RPMI8226 (cell line): ENCODE results near the gene OPCML.

Source experiments
- DNase-seq: peaks from one replicate; pipeline ENCODE4 v3.0.0-alpha.2; 2015

Gene OPCML

DNA sequence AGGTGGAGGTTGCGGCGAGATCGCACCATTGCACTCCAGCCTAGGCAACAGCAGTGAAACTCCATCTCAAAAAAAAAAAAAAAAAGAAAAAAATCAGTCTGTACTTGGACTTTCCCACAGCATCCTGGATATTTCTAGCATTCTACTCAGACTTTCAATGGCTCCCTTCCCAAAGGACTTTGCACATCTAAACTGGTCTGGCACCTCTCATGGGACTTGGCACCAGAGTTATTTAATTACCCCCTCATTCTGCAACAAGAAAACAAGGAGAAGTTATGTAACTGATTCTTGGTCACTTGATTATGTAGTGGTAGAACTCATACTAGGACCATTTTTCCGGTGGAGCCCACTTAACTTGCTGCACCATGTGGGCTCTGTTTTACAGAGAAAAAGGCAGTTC lies 519.5 kb downstream of the OPCML start:
- no peak for DNase-seq

DNA sequence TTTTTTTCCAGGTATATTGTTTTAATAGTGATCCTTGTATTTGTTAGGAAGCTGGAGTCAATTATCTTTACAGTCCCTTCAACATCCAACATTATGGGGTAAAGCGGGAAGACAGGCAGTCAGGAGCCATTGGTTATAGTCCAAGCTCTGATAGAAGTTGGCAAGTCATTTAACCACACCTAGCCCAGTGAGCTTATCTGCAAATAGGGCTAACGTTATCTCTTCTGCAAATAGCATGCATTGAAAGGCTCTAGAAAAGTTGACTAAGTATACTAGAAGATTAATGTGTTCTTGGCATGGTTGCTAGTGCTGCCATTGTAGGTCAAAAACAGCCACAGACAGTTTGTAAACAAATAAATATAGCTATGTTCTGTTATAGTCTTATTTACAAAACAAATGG lies 520.7 kb downstream of the OPCML start:
- DNase-seq = no peak

- no peak for DNase-seq
Observed at GRCh38 chr11:133007027-133007584, 525.2 kb downstream of the OPCML start.

GRCh38 chr11:133004369-133004768 lies 527.9 kb downstream of the OPCML start:
- no peak for DNase-seq

- DNase-seq = no peak
Observed at GRCh38 chr11:132999516-132999915, 532.8 kb downstream of the OPCML start.

GRCh38 chr11:132999031-132999430 lies 533.3 kb downstream of the OPCML start:
- no peak for DNase-seq

- no peak for DNase-seq
Observed at GRCh38 chr11:132997396-132997795, 534.9 kb downstream of the OPCML start.

DNA sequence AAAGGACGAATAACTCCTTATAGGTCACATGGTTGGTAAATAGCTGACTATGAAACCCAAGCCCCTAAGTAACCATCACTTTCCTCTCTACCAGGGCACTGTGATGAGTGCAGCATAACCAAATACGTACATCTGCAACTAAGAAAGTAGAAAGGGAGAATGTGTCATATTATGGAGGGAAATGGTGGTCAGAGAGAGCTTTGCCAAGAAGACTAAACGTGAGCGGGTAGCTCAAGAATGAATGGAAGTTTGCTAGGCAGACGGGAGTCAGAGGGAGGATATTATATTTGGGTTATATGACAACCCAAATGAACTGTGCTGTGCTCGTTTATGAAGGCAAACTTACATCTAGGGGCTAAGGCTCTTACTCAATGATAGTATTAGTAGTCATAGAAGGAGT lies 537.3 kb downstream of the OPCML start:
- DNase-seq = no peak

DNA sequence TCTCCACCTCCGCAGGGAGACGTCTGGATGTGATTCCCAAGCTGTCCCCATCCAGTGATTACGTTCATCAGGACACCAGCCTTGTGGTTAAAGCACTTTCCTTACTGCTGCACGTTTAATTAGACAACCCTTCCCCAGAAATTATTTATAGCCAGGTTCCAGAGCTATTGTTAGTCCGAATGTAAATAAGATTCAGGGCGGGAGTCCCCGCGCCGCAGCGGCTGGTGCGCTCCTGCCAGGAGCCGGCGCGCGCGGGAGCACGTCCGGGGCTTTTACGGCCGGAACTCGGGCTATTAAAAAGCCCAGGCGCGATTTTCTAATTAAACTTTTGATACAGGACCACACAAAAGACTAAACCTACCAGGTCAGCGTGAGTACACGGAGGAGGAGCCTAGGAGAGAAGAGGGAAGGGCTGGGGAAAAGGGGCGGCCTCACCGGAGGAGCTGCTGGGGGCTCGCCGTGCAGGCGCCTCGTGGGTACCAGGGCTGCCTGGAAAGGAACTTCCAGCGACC lies 538.3 kb downstream of the OPCML start:
- no peak for DNase-seq

DNA sequence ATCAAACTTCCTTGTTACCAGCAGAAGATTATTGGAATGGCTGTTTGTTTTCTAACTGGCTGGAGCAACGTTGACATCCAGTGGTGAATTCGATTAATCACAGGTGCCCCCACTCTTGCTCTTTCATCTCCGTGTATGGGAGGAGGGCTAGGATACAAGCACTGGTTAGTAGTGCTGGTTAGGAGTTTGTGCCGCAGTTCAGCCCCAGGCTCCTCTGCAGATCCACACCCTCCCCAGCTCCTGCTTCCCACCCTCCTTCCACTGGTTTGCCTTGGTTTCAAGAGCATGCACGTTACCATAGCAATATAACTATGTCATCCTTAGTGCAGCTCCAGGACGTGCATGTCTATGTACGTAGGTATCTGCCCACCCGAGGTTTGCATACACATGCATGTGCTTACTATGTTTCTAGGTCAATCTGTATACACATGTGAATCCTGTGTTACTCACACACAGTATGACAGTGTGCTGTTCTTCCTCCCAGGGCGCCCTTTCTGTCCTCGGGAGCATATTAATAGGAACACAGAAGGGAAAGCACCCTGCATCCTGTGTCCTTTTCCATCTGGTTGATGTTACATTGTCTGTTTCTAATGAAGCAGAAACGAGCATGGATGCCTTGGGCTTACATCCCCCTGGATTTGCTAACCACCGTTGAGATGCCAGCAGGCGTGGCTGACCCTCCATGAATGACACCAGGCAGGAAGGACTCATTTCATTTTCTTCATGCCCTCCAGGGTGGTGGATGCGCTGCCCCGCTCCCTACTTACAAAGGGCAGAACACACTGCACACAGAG lies 539.3 kb downstream of the OPCML start:
- no peak for DNase-seq

DNA sequence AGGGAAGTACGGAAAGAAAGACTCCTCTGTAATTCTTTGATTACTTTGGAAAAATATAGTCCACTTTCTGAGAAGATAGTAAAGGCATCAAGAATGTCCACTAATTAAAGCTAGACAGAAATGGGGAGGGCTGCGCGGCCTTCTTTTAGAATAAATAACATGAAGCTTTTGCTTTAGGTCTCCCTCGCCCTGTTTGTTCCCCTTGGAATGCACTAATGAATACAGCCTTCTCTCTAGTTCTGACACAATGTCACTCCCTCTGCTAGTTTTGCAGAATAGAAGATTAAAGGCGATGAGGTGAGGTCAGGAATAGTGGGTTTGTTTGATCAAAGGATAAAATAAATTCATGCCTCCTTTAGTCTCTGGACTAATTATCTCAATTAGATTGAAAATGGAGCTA lies 543.9 kb downstream of the OPCML start:
- no peak for DNase-seq

DNA sequence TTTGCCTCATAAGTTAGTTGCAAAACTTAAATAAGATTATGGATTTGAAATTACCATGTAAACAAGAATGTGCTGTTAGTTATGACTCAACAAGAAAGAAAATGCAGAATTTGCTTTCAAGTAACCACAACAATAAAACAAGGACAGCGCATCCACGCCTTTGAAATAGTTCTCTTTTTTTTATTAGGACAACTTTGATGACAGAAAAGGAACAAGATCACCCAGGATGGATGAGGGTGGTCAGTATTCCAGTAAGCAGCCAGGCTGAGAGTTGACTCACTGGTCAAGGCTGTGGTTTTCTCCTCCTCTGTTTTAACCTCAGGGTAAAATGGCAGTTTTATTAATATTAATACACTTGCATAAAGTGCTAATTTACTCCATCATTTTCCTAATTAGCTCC lies 544.4 kb downstream of the OPCML start:
- DNase-seq = no peak

- no peak for DNase-seq
Observed at GRCh38 chr11:132983641-132983978, 548.7 kb downstream of the OPCML start.

DNA sequence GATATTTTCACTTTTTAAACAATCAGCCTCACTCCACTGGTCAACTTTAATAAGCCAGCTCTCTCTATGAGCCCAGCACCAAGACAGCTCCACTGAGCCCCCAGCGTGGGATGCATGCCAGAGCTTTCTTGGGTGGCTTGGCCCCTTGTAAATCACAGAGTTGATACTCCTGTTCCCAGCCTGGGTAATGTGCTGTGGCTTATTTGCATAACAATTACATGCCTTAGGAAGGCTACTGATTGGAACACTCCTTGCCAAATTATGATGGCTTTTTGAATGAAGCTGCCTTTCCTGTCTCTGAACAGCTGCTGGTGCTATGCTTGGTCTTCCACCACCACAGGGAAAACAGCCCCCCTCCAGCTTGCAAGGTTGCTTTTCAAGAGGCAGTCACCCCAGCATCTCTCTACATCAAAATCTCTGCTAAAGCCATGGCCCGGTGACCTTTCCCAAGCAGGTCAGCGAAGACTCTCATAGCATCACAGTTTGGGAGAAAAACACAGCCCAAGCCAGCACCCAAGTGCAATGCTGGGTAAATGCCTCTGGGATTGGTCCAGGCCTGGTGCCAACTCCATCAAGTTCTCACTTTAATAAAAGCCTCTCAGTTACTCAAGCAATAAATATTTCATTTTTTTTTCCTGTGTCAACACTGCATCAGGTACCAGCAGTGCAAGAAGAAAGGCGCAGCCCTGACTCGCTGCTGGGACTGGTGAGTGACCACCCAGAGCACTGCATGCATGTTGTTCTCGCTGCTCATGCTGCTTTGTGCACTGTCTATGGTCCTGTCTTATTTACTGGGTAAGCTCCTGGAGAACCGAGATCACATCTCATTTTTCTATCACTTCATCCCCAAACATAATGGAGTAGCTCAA lies 549.3 kb downstream of the OPCML start:
- no peak for DNase-seq

DNA sequence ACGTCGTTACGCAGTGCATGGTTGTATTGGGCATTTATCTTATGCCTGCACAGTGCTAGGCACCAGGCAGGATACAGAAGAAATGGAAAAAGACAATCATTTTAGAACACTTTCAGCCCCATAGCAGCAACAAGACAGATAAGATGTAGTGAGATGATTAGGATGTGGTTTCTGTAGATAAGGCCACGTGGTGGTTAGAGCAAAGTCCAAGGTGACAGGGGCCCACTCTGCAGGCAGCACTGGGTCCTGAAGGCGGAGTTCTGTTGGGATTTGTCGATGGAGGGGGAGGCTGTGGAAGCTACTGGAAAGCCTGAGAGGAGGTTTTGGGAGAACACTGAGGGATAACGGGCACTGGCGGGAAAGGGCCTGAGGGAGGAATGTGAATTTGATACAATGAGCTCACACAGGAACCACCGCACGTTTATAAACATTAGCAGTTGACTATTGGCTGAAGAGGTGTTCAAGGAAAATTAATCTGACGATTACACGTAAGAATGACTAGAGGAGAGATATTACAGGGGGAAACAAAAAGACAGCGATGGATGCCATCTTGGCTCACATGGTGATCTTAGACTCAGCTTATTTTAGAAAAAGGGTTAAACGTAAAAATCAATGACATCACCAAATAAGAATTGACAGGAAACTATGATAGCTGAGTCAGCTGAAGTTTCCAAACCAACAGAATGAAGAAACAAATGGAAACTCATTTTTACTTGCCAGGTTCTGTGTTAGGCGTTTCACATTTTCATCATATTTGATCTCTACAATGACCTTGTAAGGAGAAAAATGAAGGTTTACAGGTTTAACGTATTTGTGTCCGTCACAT lies 551.0 kb downstream of the OPCML start:
- DNase-seq = no peak

GRCh38 chr11:132980670-132981069 lies 551.6 kb downstream of the OPCML start:
- no peak for DNase-seq

- DNase-seq = no peak
Observed at GRCh38 chr11:132977746-132978145, 554.6 kb downstream of the OPCML start.

DNA sequence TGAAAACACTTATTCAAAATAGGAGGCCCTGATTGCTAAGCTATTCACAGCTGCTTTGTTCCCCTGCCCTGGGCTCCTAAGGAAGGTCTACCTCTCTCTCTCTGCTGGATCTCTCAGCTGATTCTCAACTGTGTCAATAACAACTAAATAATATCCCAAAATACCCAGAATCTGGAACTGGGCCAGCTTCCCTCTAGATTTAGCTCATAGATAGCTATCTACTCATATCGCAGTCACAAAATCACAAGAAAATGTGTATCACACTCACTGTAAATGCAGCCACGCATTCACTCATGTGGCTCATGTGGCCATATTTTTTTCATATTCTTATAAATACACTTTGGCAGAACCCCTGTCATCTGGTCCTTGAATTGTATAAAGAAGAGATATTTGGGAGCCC lies 555.1 kb downstream of the OPCML start:
- no peak for DNase-seq

DNA sequence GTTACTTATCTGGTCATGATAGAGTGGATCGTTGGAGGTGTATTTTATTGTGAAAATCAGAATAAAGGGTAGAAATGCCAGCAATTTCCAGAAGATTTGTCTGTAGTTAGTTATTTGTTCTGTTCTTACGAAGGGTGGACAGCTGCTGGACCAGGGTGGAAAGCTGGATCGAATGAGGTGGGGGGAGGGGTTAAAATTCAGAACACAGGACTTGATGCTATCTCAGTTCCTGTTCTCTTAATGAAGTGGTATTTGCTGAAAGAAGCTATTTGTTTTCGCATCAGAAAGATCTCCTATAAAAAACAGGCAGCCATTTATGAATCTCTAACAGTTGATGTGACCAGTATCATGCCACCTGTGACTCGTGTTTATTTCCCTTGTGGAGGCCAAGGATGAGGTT lies 556.2 kb downstream of the OPCML start:
- DNase-seq = no peak

GRCh38 chr11:132973686-132974085 lies 558.6 kb downstream of the OPCML start:
- DNase-seq = no peak

GRCh38 chr11:132972565-132972964 lies 559.7 kb downstream of the OPCML start:
- DNase-seq = no peak

DNA sequence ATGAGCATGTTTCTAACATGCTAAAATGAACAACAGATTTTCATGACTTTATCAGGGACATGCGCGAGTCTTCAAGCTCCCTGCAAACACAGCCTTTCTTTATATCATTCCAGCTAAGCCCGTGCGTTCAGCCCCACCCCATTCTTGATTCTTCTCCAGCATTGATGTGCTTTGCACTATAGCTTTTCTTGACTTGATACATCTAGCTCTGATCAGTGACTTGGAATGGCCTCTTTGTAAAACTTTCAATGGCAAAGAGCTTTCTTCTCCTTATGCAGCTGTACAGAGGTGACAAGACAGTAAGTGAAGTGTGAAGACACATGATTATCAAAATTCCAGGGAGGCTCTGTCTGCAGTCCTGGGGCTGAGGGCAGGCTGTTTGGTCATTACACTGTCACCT lies 561.0 kb downstream of the OPCML start:
- no peak for DNase-seq

GRCh38 chr11:132969892-132970291 lies 562.4 kb downstream of the OPCML start:
- no peak for DNase-seq
